Measurements from ENCODE around the gene TRPV6. TPM values are rescaled to one million over a fixed set of nuclear protein-coding genes. Genes with fewer than 3 reads are reported as not detected.

TRPV6 gene
- total RNA-seq, 2 donors from 2014 or later, result 0.21 to 0.45 TPM

DNA sequence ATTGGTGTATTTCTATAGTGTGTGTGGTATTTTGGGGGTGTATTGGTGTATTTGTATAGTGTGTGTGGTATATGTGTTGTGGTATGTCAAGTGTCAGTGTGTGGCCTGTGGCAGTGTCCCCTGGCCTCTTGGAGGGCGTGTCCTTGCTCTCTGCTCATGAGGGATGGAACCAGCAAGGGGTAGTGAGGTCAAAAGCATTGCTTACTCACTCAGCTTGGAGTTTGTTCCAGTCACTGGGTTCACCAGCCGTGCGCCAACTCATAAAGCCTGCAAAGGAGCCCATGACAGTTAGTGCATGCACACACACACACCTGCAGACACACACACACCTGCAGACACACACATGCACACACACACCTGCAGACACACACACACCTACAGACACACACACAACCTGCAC lies 4.3 kb upstream of the TRPV6 start:
- intact Hi-C loops (cut with DNase I, micrococcal nuclease), result no loop called here
- ATAC-seq (peak; percentile 37), DNase-seq (peak in 1 of 2 donors; percentile 5)

DNA sequence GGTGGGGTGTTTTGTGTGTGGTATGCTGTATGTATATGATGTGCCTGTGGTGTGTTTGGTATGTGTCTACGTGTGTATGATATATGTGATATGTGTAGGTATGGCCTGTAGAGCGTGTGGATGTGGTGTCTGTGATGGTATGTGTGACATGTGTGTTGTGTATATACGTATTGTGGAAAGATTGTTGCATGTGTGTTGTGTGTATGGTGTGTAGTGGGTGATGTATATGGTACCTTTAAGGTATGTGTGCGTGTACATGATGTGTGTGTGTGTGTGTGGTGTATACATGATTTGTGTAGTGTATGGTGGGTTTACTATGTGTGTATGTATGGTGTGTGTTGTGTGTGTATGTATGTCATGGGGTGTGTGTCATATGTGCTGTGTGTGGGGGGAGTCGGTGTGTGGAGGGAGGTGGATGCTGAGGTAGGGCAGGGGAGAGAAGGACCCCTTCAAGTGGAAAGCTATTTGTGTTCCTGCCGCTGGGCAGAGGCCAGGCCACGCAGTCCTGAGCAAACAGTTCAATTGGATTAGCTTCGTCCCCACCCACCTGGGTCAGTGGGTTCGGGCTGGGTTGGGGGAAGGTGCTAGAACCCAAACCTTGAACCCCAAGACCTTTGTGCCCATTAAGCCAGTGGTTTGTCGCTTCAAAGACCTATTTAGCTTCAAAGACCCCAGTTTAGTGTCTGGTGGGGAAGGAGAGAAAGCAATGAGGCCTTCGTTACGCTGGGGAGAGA lies 1.9 kb upstream of the TRPV6 start:
- DNase-seq, result peak in 1 of 2 donors; percentile 10
- intact Hi-C loops (cut with DNase I, micrococcal nuclease), result no loop called here

DNA sequence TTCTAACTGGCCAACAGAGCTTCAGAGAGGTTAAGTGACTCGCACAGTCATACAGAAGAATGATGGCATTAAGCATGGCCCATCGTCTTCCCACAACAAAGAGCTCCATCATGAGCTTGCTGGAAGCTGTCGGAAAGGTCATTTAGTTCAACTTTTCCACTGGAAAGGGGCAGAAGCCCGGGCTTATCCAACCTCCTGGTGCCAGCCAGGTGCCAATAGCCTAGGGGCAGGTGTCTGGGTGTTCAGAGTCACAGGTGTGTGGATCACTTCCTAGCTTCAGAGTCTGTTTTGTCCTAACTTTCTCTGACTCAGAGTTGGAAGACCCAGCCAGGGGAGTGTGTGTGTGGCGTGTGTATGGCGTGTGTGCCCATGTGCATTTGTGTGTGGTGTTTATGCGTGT lies 1.3 kb upstream of the TRPV6 start:
- ATAC-seq (no peak), DNase-seq (peak in 1 of 2 donors; percentile 1)
- intact Hi-C loops (cut with DNase I, micrococcal nuclease), result no loop called here

More for the DNA sequence above, 1.9 kb upstream of the TRPV6 start:
- ATAC-seq, result no peak

DNA sequence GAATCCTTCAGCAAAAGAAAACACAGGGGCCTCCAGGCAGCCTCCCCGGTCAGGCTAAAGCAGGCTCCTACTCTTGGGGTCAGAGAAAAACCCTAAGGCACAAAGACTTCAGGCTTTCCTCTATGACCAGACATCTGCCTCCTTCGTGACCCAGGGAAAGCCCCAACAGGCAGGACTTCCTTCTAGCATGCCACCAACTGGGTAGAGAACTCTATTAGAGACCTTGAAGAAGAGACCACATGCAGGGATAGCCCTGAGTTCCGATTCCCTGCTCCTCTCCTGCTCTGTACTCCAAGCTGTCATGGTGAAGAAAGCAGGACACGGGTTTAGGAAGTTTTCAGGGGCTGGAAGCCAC lies 1.3 kb downstream of the TRPV6 start:
- peak in 1 of 2 donors; percentile 15 for DNase-seq
- intact Hi-C loops (cut with DNase I, micrococcal nuclease), result no loop called here
- no peak for ATAC-seq

DNA sequence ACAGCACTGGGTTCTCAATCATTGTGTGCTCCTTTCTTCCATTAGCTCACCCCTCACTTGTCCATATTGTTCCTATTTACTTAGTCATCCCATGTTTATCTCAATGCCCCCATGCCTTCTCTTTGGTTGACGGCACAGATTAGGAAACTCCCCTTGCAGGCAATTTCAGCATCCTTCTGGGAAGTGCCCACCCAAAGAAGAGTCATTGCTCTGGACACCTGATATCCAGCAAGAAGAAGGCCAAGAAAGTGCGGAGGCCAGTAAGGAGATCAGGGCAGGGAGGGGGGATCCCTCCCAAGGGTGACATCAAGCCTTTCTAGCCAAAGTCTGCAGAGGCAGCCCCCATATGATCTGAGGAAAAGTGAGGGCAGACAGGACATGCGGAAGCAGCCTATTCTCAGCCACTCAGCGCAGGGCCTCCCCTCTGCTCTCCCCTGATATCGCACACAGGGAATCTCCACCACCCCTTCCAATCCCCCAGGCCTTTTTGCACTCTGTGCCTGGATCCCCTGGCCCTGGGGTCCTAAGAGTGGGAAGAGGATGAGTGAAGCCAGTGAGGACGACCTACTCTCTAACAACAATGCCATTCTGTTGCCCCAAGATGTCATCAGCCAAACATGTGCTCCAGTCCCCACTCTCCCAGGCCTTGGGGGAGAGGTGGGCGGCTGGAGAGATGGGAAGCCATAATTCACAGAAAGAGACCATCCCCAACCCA lies 1.8 kb downstream of the TRPV6 start:
- intact Hi-C loops (cut with DNase I, micrococcal nuclease), result no loop called here
- DNase-seq (peak in 1 of 2 donors; percentile 11), ATAC-seq (no peak)

DNA sequence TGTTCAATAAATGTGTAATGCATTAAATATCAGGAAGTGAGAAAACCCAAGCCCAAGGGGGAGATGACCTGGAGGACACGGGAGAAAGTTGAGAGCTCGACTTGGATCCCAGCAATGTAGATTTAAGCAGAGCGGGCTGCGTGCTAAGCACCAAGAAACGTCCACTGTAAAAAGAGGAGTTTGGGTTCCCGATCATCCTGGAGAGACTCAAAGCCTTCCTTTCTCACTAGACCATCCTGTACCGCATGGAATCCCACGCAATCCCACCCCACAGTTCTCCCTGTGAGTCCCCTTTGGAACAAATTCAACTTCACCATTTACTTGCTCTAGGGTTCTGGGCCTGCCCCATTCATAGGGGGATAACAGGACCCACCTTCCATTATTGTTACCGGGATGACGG lies 2.4 kb downstream of the TRPV6 start:
- intact Hi-C loops (cut with DNase I, micrococcal nuclease), result no loop called here
- DNase-seq (peak in 1 of 2 donors; percentile 2), ATAC-seq (no peak)

DNA sequence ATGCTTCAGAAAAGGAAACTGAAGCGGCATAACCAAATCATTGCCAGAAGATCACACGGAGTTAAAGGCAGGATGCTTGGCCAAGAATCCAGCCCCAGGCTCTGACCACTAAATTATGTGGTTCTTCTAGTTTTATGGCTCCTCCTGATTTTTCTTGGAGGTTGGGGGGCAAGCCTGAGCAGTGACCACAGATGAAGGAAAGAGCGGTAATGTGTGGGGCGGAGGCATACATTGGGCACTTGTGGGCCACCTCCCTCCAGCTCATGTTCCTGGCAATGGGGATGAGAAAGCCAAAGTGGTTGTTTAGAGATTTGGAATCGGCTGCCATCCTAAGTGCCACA lies 3.2 kb downstream of the TRPV6 start:
- intact Hi-C loops (cut with DNase I, micrococcal nuclease), result no loop called here
- DNase-seq (no peak), ATAC-seq (no peak)

DNA sequence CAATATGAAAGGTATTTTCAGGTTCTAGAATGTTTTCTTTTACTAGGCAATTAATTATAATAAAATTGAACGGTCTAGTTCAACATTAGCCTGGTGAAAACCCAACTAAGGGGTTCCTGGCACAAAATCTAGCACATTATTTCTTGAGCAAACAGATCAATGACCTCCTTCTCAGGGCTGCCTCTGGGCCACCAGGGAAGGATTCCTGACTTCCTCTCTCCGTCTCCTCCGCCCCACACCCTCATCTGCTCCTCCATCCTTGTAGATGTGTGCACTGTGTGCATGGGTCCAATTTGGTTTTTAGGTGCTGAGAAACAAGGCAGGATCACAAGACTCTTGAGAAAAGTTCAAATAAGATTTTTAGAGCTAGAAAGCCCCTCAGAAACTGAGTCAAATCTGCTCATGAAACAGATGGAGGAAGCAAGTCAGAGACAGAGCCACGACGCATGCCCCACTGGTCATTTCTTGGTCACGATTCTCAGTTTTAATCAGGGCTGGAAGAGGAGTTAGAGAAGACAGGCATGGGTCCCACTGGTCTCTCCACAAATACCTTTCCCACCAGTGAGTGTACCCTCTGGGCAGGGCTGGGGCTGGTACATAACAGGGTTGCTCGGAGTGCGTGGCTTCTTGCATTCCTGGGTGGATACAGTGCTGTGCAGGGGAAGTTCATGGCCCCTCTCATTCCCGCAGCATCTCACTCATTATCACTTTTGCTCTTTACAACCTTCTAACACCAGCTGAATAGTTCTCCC lies 3.8 kb downstream of the TRPV6 start:
- DNase-seq (peak in 1 of 2 donors; percentile 5), ATAC-seq (no peak)
- intact Hi-C loops (cut with DNase I, micrococcal nuclease), result no loop called here

DNA sequence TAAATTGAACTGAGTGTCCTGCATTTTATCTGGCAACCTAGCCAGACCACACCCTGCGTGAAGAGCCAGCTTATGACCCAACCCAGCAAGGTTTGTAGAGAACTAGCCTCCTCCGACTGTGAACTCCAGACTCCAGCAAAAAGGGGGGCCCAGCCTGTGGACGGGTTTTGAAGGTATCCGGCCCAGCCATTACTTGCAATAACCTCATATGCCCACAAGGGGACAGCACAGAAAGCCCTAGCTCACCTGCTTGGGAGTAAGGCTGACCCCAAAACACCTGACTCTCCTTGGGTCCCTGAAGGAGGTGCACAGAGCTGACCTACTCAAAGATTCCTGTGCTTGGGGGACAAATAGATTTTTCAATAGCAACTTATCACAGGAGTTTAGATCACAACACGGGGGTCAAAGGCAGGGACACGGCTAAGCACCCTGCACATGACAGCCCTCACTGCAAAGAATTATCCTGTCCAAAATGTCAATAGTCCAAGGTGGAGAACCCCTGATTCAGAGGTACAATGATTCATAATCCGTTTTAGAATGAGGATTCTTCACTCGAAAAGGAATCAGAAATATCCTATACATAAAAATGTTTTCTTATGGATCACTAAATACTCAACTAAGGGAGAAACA lies 4.6 kb downstream of the TRPV6 start:
- peak in 1 of 2 donors; percentile 20 for DNase-seq
- ATAC-seq, result peak; percentile 48
- intact Hi-C loops (cut with DNase I, micrococcal nuclease), result no loop called here

DNA sequence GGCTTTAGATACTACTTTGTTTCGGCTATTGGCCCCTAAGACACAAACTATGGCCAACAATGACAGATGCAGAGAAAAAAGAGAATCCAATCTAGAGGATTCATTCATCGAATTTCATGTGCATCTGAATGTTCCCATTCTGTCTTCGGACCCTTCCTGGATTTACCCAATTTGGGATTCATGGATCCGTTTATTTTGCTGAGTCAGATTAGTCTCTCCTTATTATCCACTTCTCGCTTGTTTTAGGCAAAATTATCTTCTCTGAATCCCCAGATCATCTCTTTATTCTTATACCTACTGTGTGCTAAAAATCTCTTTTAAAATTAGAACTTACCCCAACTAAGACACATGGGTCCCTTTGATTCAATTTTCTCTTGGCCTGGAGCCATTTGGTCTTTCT lies 6.5 kb downstream of the TRPV6 start:
- DNase-seq (no peak), ATAC-seq (no peak)
- intact Hi-C loops (cut with DNase I, micrococcal nuclease), result no loop called here

DNA sequence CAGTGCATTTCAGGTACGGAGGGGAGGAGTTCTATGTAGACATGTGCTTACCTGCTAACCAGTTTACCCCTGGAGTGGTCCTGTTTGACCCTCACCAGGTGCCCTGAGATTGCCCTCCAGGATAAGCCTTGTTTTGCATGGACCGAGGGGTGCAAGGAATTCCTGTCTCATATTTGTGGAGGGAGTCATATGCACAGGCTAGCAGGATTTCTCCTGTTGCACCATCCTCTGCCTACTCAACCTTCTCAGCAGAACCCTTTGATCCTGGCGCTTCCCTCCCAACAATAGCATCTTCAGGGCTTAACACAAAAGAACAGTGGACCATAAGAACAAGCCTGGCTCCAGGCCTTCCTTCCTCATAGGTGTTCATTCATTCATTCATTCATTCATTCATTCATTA lies 7.2 kb downstream of the TRPV6 start:
- intact Hi-C loops (cut with DNase I, micrococcal nuclease), result no loop called here
- ATAC-seq, result no peak

DNA sequence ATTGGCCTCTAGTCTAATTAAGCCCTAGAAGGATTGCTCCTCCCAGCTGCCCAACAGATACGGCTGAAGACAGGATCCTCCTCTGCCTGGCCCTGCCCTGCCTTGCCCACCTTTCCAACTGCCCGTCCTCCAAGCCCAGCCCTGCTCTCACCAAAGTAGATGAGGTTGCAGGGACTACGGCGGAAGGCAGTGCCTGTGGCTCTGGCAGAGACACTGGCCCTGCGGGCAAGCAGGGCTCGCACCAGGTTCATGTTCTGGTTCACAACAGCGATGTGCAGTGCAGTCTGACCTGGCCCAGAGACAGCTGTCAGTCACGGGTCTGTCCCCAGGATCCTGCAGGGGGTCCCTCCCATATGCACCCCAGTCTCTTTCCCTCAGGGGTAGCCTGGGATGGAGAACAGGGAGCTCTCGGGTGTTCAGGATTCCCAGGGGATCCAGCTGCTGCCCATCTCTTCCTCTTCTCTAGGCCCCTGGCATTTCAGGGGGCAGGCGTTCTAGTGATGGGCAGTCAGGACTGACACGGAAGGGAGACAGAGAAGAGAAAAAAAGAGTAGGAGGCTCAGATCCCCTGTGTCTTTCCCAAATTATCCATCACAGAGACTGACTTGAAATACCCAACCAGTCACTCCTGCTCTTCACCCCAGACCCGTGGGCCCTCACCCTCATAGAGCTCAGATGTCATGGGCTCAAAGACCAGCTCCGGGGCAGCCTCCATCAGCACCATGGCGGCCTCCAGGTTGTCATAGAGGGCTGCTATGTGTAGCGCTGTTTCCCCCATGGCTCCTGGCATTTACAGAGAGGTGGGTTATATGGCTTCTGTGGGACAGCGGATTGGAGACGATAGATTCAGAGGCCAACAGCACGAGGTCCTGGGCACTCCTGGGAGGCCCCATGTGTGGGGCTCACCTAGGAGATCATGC lies 8.3 kb downstream of the TRPV6 start:
- intact Hi-C loops (cut with DNase I, micrococcal nuclease), result no loop called here
- ATAC-seq, result no peak
- DNase-seq, result peak in 1 of 2 donors; percentile 12

More for the DNA sequence above, 7.2 kb downstream of the TRPV6 start:
- DNase-seq, result peak in 1 of 2 donors; percentile 0

DNA sequence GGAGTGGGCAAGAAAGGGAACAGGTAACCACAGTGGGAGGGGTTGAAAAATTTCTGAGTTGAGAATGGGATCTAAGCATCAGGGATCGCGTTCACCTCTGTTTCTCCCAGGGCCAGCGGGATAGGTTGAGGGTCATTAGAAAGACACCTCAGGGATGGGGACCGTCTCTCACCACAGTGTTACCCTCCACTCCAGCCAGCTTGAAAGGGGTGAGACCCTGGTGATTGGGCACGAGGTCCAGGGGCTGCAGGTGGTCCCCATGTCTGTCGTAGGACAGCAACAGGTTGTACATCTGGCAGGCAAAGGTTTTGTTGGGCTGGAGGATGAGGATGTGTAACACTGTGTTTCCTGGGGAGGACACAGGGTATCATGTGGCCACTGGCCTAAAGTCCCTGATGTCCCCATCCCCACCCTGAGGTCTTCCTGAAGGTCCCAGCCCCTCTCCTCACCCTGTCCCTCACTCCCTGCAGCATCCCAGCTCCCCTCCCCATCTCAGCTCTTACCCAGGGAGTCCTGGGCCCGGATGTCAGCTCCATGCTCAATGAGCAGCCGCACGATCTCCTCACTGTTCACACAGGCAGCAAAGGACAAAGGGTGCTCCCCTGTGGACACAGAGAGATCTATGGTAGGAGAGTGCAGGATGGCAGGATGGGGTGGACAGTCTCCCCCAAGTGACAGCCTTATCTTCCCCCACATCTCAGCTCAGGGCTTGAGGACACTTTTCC lies 9.1 kb downstream of the TRPV6 start:
- intact Hi-C loops (cut with DNase I, micrococcal nuclease), result no loop called here
- DNase-seq (peak in 1 of 2 donors; percentile 9), ATAC-seq (no peak)

DNA sequence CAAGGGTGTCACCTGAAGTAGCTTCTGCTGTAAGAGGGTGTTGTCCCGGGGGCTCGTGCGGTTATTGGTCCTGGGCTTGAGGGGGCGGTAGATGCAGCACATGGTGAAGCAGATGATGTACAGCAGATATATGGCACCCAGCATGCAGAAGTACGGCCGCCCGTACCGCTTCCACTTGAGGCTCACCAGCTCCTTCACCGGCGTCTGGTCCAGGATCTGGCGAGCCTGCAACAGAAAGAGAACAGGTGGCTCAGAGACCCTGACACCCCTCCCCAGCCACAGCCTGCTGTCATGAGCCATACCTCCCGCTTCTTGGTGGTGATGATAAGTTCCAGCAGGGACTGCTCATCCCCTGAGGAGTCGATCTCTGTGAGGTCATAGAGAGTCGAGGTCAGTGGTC lies 10.1 kb downstream of the TRPV6 start:
- intact Hi-C loops (cut with DNase I, micrococcal nuclease), result no loop called here
- DNase-seq (no peak), ATAC-seq (no peak)

DNA sequence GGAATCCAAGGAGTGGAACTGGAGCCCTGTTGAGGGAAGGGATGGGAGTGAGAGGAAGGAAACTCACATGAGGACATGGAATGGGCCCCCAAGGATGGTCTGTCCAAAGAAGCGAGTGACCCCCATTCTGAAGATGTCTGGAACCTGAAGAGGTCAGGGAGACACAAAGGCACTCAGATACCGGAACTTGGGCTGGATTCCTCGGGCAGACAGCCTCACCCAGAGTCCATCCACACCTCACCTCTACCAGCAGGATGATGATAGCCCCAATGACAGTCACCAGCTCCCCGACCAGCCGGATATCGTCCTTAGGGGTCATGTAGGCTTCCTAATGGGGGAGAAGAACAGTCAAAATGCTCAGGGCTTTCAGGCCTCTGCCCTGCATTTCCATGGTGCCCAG lies 10.7 kb downstream of the TRPV6 start:
- no peak for ATAC-seq
- DNase-seq, result no peak
- intact Hi-C loops (cut with DNase I, micrococcal nuclease), result no loop called here

DNA sequence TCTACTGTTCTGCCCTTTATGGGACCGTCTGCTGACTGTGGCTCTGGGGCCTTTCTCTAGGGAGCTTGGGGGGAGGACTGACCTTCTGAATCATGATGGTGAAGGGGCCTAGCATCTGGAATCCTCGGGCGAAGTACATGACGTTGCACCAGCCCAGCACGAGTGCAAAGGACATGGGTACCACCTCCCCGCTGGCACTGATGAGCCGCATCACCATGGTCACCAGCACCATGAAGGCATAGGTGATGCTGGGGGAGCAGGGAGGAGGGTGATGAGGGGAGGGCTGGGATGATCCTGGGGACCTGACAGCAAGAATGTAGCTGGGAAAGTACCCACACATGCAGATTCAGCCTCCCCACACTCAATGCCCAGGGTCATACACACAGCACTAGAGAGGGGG lies 11.1 kb downstream of the TRPV6 start:
- no peak for DNase-seq
- no peak for ATAC-seq
- intact Hi-C loops (cut with DNase I, micrococcal nuclease), result no loop called here

DNA sequence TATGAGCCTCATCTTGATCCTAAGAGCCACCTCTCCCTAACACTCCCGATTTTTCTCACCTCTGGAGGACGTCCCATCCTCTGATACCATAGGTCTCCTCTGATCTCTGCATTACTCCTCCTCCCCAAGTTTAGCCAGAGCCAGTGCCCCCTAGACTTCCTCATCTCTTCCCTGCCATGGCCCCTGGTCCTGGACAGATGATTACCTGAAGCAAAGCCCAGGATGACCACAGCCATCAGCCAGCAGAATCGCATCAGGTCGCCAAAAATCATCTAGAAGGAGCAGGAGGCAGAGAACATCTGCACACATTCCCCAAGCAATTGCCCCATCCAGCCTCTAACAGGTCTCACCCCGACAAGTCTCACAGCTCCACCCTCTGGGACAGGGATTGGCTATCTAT lies 11.7 kb downstream of the TRPV6 start:
- DNase-seq (no peak), ATAC-seq (no peak)
- intact Hi-C loops (cut with DNase I, micrococcal nuclease), result no loop called here

DNA sequence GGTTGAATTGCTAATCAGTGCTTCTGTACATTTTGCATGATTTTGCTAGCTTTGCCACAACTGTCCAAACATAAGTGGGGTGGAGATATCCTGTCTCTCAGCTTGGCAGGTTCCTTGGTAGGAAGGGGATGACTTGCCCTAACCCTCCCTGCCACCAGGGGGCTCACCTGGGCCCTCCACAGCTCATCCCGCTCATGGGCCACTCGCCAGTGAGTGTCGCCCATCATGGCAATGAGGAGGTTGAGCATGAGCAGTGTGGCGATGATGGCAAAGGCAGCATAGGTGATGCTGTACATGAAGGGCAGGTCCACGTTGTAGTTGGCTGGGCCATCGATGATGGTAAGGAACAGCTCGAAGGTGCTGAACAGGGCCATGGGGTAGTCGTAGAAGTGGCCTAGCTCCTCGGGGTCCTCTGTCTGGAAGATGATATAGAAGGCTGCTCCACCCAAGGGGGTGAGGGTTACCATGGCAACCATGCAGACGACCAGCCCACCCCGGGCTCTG lies 12.2 kb downstream of the TRPV6 start:
- no peak for DNase-seq
- ATAC-seq, result no peak

More for the DNA sequence above, 12.2 kb downstream of the TRPV6 start:
- intact Hi-C loops (cut with DNase I, micrococcal nuclease), result no loop called here
